PC-3 (cell line): Measurements from ENCODE around the gene SVOP.

ENCODE experiments used
- CTCF ChIP-seq: fragments of 300-600 bp; sonication (generic); conservative IDR thresholded peaks from 2 replicates; pipeline ENCODE4 v1.5.1; 2017; ENCODE audit warnings: antibody characterized with exemption, low read depth, mild to moderate bottlenecking, low read length
- EZH2 ChIP-seq: fragments of 300-600 bp; sonication (generic); IDR thresholded peaks from one replicate; pipeline ENCODE4 v1.6.1; 2017; ENCODE audit warnings: antibody characterized with exemption, mild to moderate bottlenecking, low read length; ENCODE audit not compliant: unreplicated experiment
- EZH2phosphoT487 ChIP-seq: fragments of 300-600 bp; sonication (generic); IDR thresholded peaks from 2 replicates; pipeline ENCODE4 v1.6.1; 2018; ENCODE audit warnings: mild to moderate bottlenecking, antibody characterized with exemption, low read length, borderline replicate concordance

GRCh38 chr12:108989376-108989775 lies 31.5 kb downstream of the SVOP start:
- TF ChIP-seq CTCF (no peak), EZH2 (no peak), EZH2phosphoT487 (no peak)
